ENCODE results near the gene FREM1.

Gene FREM1

DNA sequence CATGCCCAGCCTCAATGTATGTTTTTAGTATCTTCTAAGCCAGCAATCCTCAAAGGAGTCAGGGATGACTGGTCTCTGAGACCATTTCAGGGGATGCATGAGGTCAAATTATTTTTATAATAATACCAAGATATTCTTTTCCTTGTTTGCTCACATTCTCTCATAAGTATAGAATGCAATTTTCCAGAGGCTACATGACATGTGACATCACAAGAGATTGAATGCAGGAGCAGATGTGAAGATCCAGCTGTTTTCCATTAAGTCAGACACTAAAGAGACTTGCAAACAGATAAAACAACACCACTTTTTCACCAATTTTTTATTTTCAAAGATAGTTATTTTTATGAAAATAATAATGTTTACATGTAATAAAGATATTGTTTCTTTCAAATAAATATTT lies 22.0 kb upstream of the FREM1 start:
- H3K9me2 ChIP-seq (ENCODE audit: low read depth, low read length): no peaks in the 10 kb centered on the region
- H3K36me3 ChIP-seq (ENCODE audit: insufficient read depth, low read length): no peaks in the 10 kb centered on the region
- no peaks in the 10 kb centered on the region for H3K9me3 ChIP-seq (ENCODE audit: low read length)
- no peaks in the 10 kb centered on the region for H3K4me1 ChIP-seq (ENCODE audit: insufficient read depth, low read length, severe bottlenecking)
- H3K9ac ChIP-seq (ENCODE audit: low read length): no peak overlapping the region
- no peak overlapping the region for H3K4me2 ChIP-seq (ENCODE audit: low read length)
- H3K4me3 ChIP-seq (ENCODE audit: low read depth, low read length, poor library complexity, severe bottlenecking): no peak overlapping the region
- no peaks in the 10 kb centered on the region for H3K79me2 ChIP-seq (ENCODE audit: insufficient read depth, low read length)
- H3K27ac ChIP-seq (ENCODE audit: low read depth, low read length, poor library complexity, severe bottlenecking): no peak overlapping the region
- no peak overlapping the region for H2AFZ ChIP-seq (ENCODE audit: low read length)
- no peaks in the 10 kb centered on the region for H4K20me1 ChIP-seq (ENCODE audit: insufficient read depth, low read length)
- TF ChIP-seq CTCF (IDR thresholded peaks at IDR 0.05; ENCODE audit: low read length): no peak
- no peak for TF ChIP-seq EZH2 (IDR thresholded peaks at IDR 0.05; ENCODE audit: borderline replicate concordance, low read length)
- H3F3A ChIP-seq (ENCODE audit: insufficient read depth, low read length): no peaks in the 10 kb centered on the region
- H3K27me3 ChIP-seq (ENCODE audit: insufficient read depth, low read length): no peaks in the 10 kb centered on the region

GRCh38 chr9:14926941-14927624 lies 16.9 kb upstream of the FREM1 start:
- TF ChIP-seq EZH2 (IDR thresholded peaks at IDR 0.05; ENCODE audit: borderline replicate concordance, low read length): no peak
- no peak for TF ChIP-seq CTCF (IDR thresholded peaks at IDR 0.05; ENCODE audit: low read length)
- Histone ChIP-seq H3K27me3 (ENCODE audit: insufficient read depth, low read length) (no peaks in the 10 kb centered on the region), H3K9me3 (ENCODE audit: low read length) (no peaks in the 10 kb centered on the region), H3K79me2 (ENCODE audit: insufficient read depth, low read length) (no peaks in the 10 kb centered on the region), H2AFZ (ENCODE audit: low read length) (no peak overlapping the region), H3F3A (ENCODE audit: insufficient read depth, low read length) (no peaks in the 10 kb centered on the region), H3K27ac (ENCODE audit: low read depth, low read length, poor library complexity, severe bottlenecking) (no peak overlapping the region), H3K9ac (ENCODE audit: low read length) (no peak overlapping the region), H3K4me2 (ENCODE audit: low read length) (no peak overlapping the region), H4K20me1 (ENCODE audit: insufficient read depth, low read length) (no peaks in the 10 kb centered on the region), H3K4me3 (ENCODE audit: low read depth, low read length, poor library complexity, severe bottlenecking) (no peak overlapping the region), H3K36me3 (ENCODE audit: insufficient read depth, low read length) (no peaks in the 10 kb centered on the region), H3K9me2 (ENCODE audit: low read depth, low read length) (no peaks in the 10 kb centered on the region), H3K4me1 (ENCODE audit: insufficient read depth, low read length, severe bottlenecking) (no peaks in the 10 kb centered on the region)

DNA sequence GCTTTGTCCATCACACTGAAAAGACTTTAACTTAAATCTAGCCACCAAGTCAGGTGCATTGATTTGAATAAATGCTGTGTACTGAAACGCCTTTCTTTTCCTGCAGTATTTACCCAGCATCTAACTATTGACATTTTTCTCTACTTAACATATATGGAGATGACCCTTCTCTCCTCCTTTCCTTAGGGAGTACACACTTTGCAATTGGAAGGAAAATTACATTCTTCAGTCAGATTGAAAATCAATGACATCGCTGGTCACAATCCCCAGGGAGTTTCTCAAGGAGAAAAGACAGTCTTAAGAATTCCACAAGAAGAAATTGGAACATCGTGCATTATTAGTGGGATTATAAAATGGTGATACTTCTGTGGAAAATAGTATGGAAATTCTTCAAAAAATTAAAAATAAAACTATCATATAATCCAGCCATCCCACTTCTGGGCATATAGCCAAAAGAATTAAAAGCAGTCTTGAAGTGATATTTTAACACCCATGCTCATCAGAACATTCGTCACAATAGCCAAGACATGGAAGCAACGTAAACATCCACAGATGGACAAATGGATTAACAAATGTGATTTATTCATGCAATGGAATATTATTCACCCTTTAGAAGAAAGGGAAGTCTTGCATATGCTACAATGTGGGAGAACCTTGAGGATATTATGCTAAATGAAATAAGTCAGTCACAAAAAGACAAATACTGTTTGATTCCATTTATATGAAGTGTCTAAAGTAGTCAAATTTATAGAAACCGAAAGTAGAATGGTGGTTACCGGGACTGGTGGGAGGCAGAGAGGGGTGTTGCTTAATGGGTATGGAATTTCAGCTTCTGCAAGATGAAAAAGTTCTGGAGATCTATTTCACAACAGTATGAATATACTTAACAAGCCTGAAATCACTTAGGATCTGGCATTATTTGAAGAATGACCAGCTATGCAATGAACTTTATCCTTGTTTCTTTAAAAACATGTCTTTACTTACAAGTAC lies 14.3 kb upstream of the FREM1 start:
- H3K4me2 ChIP-seq (ENCODE audit: low read length): no peak overlapping the region
- H3K9me2 ChIP-seq (ENCODE audit: low read depth, low read length): no peaks in the 10 kb centered on the region
- TF ChIP-seq CTCF (IDR thresholded peaks at IDR 0.05; ENCODE audit: low read length): no peak
- no peak for TF ChIP-seq EZH2 (IDR thresholded peaks at IDR 0.05; ENCODE audit: borderline replicate concordance, low read length)
- no peaks in the 10 kb centered on the region for H3K27me3 ChIP-seq (ENCODE audit: insufficient read depth, low read length)
- H3K27ac ChIP-seq (ENCODE audit: low read depth, low read length, poor library complexity, severe bottlenecking): no peak overlapping the region
- H3F3A ChIP-seq (ENCODE audit: insufficient read depth, low read length): no peaks in the 10 kb centered on the region
- H2AFZ ChIP-seq (ENCODE audit: low read length): no peak overlapping the region
- H3K36me3 ChIP-seq (ENCODE audit: insufficient read depth, low read length): no peaks in the 10 kb centered on the region
- no peaks in the 10 kb centered on the region for H4K20me1 ChIP-seq (ENCODE audit: insufficient read depth, low read length)
- H3K79me2 ChIP-seq (ENCODE audit: insufficient read depth, low read length): no peaks in the 10 kb centered on the region
- H3K4me3 ChIP-seq (ENCODE audit: low read depth, low read length, poor library complexity, severe bottlenecking): no peak overlapping the region
- H3K4me1 ChIP-seq (ENCODE audit: insufficient read depth, low read length, severe bottlenecking): no peaks in the 10 kb centered on the region
- no peaks in the 10 kb centered on the region for H3K9me3 ChIP-seq (ENCODE audit: low read length)
- H3K9ac ChIP-seq (ENCODE audit: low read length): no peak overlapping the region
